H9 (cell line): ENCODE data around the gene MSL3B.
A peak's percentile ranks its signal among the peaks of the same experiment; 100 is the strongest.

ENCODE experiments used
- DNase-seq: peaks from one replicate; pipeline ENCODE4 v3.0.0-alpha.2; 2017
- H2AFZ ChIP-seq: one replicate; pipeline ENCODE4 v1.6.1; 2013; ENCODE audit warnings: mild to moderate bottlenecking, low read length, control low read depth, moderate library complexity
- H2AK5ac ChIP-seq: 2 replicates; pipeline ENCODE4 v1.6.1; 2013; ENCODE audit warnings: low read length, control low read depth, mixed read lengths; ENCODE audit not compliant: insufficient read length
- H2BK120ac ChIP-seq: one replicate; pipeline ENCODE4 v1.6.1; 2013; ENCODE audit warnings: low read depth, mild to moderate bottlenecking, low read length, control low read depth, inconsistent platforms; ENCODE audit not compliant: poor library complexity, severe bottlenecking
- H2BK12ac ChIP-seq: 2 replicates; pipeline ENCODE4 v1.6.1; 2013; ENCODE audit warnings: low read length, control low read depth, mixed read lengths, low read depth; ENCODE audit not compliant: insufficient read length
- H2BK15ac ChIP-seq: 2 replicates; pipeline ENCODE4 v1.6.1; 2013; ENCODE audit warnings: low read depth, low read length, control low read depth
- H2BK20ac ChIP-seq: one replicate; pipeline ENCODE4 v1.6.1; 2013; ENCODE audit warnings: low read depth, mild to moderate bottlenecking, low read length, control low read depth, inconsistent platforms; ENCODE audit not compliant: poor library complexity, severe bottlenecking
- H2BK5ac ChIP-seq: 2 replicates; pipeline ENCODE4 v1.6.1; 2013; ENCODE audit warnings: low read length, control low read depth, mixed read lengths; ENCODE audit not compliant: insufficient read length
- H3K14ac ChIP-seq: 2 replicates; pipeline ENCODE4 v1.6.1; 2013; ENCODE audit warnings: low read length, control low read depth; ENCODE audit not compliant: insufficient read depth
- H3K18ac ChIP-seq: 2 replicates; pipeline ENCODE4 v1.6.1; 2013; ENCODE audit warnings: low read depth, mild to moderate bottlenecking, mixed read lengths, low read length, control low read depth; ENCODE audit not compliant: insufficient read length
- H3K23ac ChIP-seq: 2 replicates; pipeline ENCODE4 v1.6.1; 2013; ENCODE audit warnings: low read length, control low read depth, mixed read lengths, low read depth; ENCODE audit not compliant: insufficient read length
- H3K23me2 ChIP-seq: 2 replicates; pipeline ENCODE4 v1.6.1; 2013; ENCODE audit warnings: low read depth, mild to moderate bottlenecking, mixed read lengths, low read length, control low read depth; ENCODE audit not compliant: insufficient read length, poor library complexity, severe bottlenecking
- H3K27ac ChIP-seq: 2 replicates; pipeline ENCODE4 v1.5.1; 2013; ENCODE audit warnings: low read length, control low read depth, mixed read lengths, low read depth; ENCODE audit not compliant: insufficient read length
- H3K27me3 ChIP-seq: 2 replicates; pipeline ENCODE4 v1.6.1; 2013; ENCODE audit warnings: low read length, control low read depth, inconsistent platforms; ENCODE audit not compliant: insufficient read depth
- H3K4ac ChIP-seq: 2 replicates; pipeline ENCODE4 v1.6.1; 2013; ENCODE audit warnings: low read depth, mild to moderate bottlenecking, control low read depth, inconsistent platforms, low read length, moderate library complexity
- H3K4me1 ChIP-seq: 2 replicates; pipeline ENCODE4 v1.6.1; 2013; ENCODE audit warnings: low read length, control low read depth, inconsistent platforms; ENCODE audit not compliant: insufficient read depth
- H3K4me2 ChIP-seq: 2 replicates; pipeline ENCODE4 v1.6.1; 2013; ENCODE audit warnings: low read length, control low read depth, mixed read lengths; ENCODE audit not compliant: insufficient read length, insufficient read depth
- H3K56ac ChIP-seq: 2 replicates; pipeline ENCODE4 v1.6.1; 2013; ENCODE audit warnings: low read depth, mild to moderate bottlenecking, mixed read lengths, low read length, control low read depth; ENCODE audit not compliant: insufficient read length
- H3K79me1 ChIP-seq: 2 replicates; pipeline ENCODE4 v1.6.1; 2013; ENCODE audit warnings: low read depth, mild to moderate bottlenecking, moderate library complexity, low read length, control low read depth, inconsistent platforms; ENCODE audit not compliant: insufficient read depth, poor library complexity, severe bottlenecking
- H3K79me2 ChIP-seq: 2 replicates; pipeline ENCODE4 v1.6.1; 2013; ENCODE audit warnings: low read length, control low read depth, inconsistent platforms; ENCODE audit not compliant: insufficient read depth
- H3K9ac ChIP-seq: 2 replicates; pipeline ENCODE4 v1.6.1; 2013; ENCODE audit warnings: low read length, control low read depth, mixed read lengths; ENCODE audit not compliant: insufficient read length; ENCODE audit errors: extremely low read depth
- H3K9me3 ChIP-seq: one replicate; pipeline ENCODE4 v1.6.1; 2013; ENCODE audit warnings: low read depth, low read length, inconsistent platforms; ENCODE audit not compliant: control insufficient read depth
- H3T11ph ChIP-seq: one replicate; pipeline ENCODE4 v1.6.1; 2013; ENCODE audit warnings: mild to moderate bottlenecking, low read length, control low read depth, inconsistent platforms
- H4K20me1 ChIP-seq: one replicate; pipeline ENCODE4 v1.6.1; 2013; ENCODE audit not compliant: control insufficient read depth, insufficient read length, insufficient read depth
- H4K5ac ChIP-seq: 2 replicates; pipeline ENCODE4 v1.6.1; 2013; ENCODE audit warnings: low read depth, mild to moderate bottlenecking, mixed read lengths, low read length, control low read depth; ENCODE audit not compliant: insufficient read length
- H4K8ac ChIP-seq: replicated peaks from 2 replicates; pipeline ENCODE4 v1.6.1; 2013; ENCODE audit warnings: low read length, control low read depth, mixed read lengths, low read depth; ENCODE audit not compliant: insufficient read length
- H4K91ac ChIP-seq: 2 replicates; pipeline ENCODE4 v1.6.1; 2013; ENCODE audit warnings: low read depth, mild to moderate bottlenecking, moderate library complexity, mixed read lengths, low read length, control low read depth; ENCODE audit not compliant: insufficient read length
- H3K27ac Mint-ChIP-seq, 3 experiments: 2 replicates in 2 of 3; 3 replicates in 1 of 3; pipeline ENCODE4 v1.8.0; 2020 to 2021; ENCODE audit warnings: mixed read lengths in 3 of 3, mild to moderate bottlenecking in 1 of 3, moderate library complexity in 1 of 3
- H3K27me3 Mint-ChIP-seq: 2 replicates; pipeline ENCODE4 v1.8.0; 2021; ENCODE audit warnings: low read depth, mild to moderate bottlenecking, moderate library complexity, mixed read lengths
- H3K36me3 Mint-ChIP-seq, 3 experiments: 2 replicates in 2 of 3; 3 replicates in 1 of 3; pipeline ENCODE4 v1.8.0; 2020 to 2021; ENCODE audit warnings: low read depth in 3 of 3, mixed read lengths in 3 of 3; ENCODE audit not compliant: insufficient read depth in 1 of 3
- H3K4me1 Mint-ChIP-seq, 2 experiments: 2 replicates each; pipeline ENCODE4 v1.8.0; 2020; ENCODE audit warnings: mixed read lengths in 2 of 2
- H3K4me3 Mint-ChIP-seq, 2 experiments: 2 replicates in 1 of 2; 3 replicates in 1 of 2; pipeline ENCODE4 v1.8.0; 2020 to 2021; ENCODE audit warnings: mild to moderate bottlenecking in 2 of 2, mixed read lengths in 2 of 2, moderate library complexity in 1 of 2
- H3K9me3 Mint-ChIP-seq, 2 experiments: 2 replicates in 1 of 2; 3 replicates in 1 of 2; pipeline ENCODE4 v1.8.0; 2020; ENCODE audit warnings: mild to moderate bottlenecking in 2 of 2, mixed read lengths in 2 of 2, moderate library complexity in 1 of 2
- WGBS: extraction: QIAGEN DNeasy Blood & Tissue Kit; methylation state at CpG from one replicate; pipeline ENCODE4 v1.1.7; 2013; ENCODE audit warnings: missing lambda C conversion rate, low lambda C conversion rate, mixed read lengths; ENCODE audit not compliant: insufficient read length; ENCODE audit errors: extremely low coverage; 5-methylcytosine and 5-hydroxymethylcytosine counted together
- TF ChIP-seq, protein P1 (sequence below): fragments of 200-600 bp; sonication (generic); conservative IDR thresholded peaks from 3 replicates; pipeline ENCODE4 v1.8.0; 2021; ENCODE audit warnings: antibody characterized with exemption, mild to moderate bottlenecking

Gene MSL3B

DNA sequence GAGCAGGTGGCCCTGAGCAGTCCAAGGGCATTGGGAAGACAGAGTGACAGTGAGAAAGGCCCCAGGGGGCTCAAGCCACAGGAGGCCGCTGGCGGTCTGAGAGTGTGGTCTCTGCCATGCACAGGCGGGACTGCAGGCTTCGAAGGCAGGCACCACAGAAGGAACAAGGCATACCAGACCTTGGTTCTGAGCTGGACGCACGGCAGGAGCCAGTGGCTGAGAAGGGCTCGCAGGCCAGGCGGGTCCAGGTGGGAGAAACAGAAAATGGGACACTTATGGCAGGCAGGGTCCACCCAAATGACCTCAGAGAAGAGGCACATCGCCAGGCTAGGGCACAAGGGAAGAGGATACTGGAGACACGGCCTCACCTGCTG lies 28.8 kb downstream of the MSL3B start:
- no peak overlapping the region for H3K4me3 Mint-ChIP-seq
- H3K9ac ChIP-seq = no peak overlapping the region
- no CpG with 5 or more reads among the region's 10 CpGs for WGBS

More for the DNA sequence above, 28.8 kb downstream of the MSL3B start:
- H2BK120ac ChIP-seq = no peak overlapping the region
- H2BK15ac ChIP-seq = no peak overlapping the region
- no peak overlapping the region for H3K18ac ChIP-seq
- H3K23ac ChIP-seq = no peak overlapping the region
- Mint-ChIP-seq H3K4me1 (peaks cover 18 to 19% of the 10 kb centered on the region in 2 experiments), H3K27me3 (no peaks in the 10 kb centered on the region), H3K36me3 (peaks cover 85 to 100% (median 100%) of the 10 kb centered on the region in 3 experiments), H3K9me3 (no peaks in the 10 kb centered on the region), H3K27ac (peak overlapping the region in 1 of 3 experiments; percentile 64; a peak in 3 of 7 replicates)
- H3K4me2 ChIP-seq = no peak overlapping the region
- H3K23me2 ChIP-seq = no peaks in the 10 kb centered on the region
- no peak overlapping the region for H3K56ac ChIP-seq
- no peak overlapping the region; the same call in 1 of the 2 replicates for H3K14ac ChIP-seq
- H2BK12ac ChIP-seq = no peak overlapping the region
- H3K4ac ChIP-seq = no peak overlapping the region
- H2BK20ac ChIP-seq = no peak overlapping the region
- H3K27ac ChIP-seq = no peak overlapping the region
- no peak overlapping the region for H2AK5ac ChIP-seq
- no peak overlapping the region for H3T11ph ChIP-seq
- DNase-seq = no peak
- no peaks in the 10 kb centered on the region for H3K9me3 ChIP-seq
- no peak overlapping the region for H2AFZ ChIP-seq
- peaks cover 4% of the 10 kb centered on the region for H4K20me1 ChIP-seq
- H4K8ac ChIP-seq = no peak overlapping the region
- no peak overlapping the region for H4K5ac ChIP-seq
- TF ChIP-seq, protein P1, sequence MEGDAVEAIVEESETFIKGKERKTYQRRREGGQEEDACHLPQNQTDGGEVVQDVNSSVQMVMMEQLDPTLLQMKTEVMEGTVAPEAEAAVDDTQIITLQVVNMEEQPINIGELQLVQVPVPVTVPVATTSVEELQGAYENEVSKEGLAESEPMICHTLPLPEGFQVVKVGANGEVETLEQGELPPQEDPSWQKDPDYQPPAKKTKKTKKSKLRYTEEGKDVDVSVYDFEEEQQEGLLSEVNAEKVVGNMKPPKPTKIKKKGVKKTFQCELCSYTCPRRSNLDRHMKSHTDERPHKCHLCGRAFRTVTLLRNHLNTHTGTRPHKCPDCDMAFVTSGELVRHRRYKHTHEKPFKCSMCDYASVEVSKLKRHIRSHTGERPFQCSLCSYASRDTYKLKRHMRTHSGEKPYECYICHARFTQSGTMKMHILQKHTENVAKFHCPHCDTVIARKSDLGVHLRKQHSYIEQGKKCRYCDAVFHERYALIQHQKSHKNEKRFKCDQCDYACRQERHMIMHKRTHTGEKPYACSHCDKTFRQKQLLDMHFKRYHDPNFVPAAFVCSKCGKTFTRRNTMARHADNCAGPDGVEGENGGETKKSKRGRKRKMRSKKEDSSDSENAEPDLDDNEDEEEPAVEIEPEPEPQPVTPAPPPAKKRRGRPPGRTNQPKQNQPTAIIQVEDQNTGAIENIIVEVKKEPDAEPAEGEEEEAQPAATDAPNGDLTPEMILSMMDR = no peak
- peaks cover 24% of the 10 kb centered on the region; the same call in 1 of the 2 replicates for H3K79me2 ChIP-seq
- H3K79me1 ChIP-seq = peaks cover 13% of the 10 kb centered on the region
- no peaks in the 10 kb centered on the region for H3K4me1 ChIP-seq
- no peak overlapping the region for H4K91ac ChIP-seq
- H2BK5ac ChIP-seq = no peak overlapping the region
- no peaks in the 10 kb centered on the region for H3K27me3 ChIP-seq
